Measurements from ENCODE around the gene TTLL11. TPM values are rescaled to one million over a fixed set of nuclear protein-coding genes. Genes with fewer than 3 reads are reported as not detected.

Gene TTLL11
- total and polyA plus RNA-seq, 2 of the 8 experiments (the other 6 are each of a cell fraction or from before 2014, with no cell fraction given) = 0.56 to 0.80 TPM

DNA sequence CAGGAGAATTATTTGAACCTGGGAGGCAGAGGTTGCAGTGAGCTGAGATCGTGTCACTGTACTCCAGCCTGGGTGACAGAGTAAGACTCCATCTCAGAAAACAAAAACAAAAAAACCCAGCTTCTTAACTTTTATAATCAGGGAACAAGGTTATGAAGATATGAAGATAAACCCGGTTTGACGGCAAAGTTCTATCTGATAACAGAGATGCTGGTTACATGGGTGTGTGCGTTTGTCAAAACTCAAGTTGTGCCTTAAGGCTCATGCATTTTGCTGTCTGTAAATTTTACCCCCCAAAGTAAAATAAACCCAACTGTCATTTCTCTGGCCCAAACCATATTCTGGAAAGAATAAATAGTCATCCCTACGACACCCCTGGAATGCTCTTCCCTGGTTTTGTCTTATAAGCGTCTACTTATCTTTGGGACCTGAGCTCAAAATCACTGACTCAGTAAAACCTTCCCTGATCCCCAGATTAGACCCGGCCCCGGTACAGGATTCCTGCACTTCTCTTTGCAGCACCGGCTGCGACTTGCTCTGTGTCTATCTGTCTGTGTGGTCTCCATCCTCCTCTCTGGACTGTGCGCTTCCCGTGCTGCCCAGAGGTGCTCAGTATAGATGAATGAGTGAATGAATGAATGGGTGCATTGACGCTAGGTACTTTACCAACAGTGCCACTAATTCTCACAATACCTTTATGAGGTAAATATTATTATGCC lies 269.5 kb downstream of the TTLL11 start (continued):
- TF ChIP-seq SAP30 (IDR thresholded peaks at IDR 0.05; ENCODE audit: insufficient read depth, insufficient replicate concordance, low read length) = no peak
- TF ChIP-seq GTF2F1 (IDR thresholded peaks at IDR 0.05; ENCODE audit: borderline replicate concordance, low read depth, low read length) = no peak
- TF ChIP-seq BRCA1 (IDR thresholded peaks at IDR 0.05; ENCODE audit: low read depth, low read length) = no peak

All from H1 (cell line).